ENCODE measurements around the gene TP73. TPM values are rescaled to one million over a fixed set of nuclear protein-coding genes. Genes with fewer than 3 reads are reported as not detected.

Gene TP73
- total RNA-seq, 1 experiment from 2014 or later, result 11.9 TPM

DNA sequence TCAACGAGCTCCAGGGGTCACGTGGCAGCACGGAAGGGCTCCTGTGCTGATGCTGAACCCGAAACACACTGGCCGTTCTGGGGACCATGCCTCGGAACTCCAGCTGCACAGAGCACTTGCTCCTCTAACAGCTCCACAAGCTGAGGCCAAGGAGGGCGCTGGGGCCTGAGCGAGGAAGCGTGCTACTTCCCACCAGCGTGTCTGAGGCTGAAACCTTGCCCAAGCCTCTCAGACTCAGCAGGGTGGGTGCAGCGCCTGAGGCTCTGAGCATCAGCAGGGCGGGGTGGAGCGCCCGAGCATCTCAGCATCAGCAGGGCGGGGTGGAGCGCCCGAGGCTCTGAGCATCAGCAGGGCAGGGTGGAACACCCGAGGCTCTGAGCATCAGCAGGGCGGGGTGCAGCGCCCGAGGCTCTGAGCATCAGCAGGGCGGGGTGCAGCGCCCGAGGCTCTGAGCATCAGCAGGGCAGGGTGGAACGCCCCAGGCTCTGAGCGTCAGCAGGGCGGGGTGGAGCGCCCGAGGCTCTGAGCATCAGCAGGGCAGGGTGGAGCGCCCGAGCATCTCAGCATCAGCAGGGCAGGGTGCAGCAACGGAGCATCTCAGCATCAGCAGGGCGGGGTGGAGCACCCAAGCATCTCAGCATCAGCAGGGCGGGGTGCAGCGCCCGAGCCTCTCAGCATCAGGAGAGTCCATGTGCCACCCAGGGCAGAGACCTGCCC lies 12.0 kb upstream of the TP73 start:
- POLR2A ChIA-PET, result no interaction called here
- intact Hi-C loops (cut with micrococcal nuclease; ENCODE audit: unreplicated experiment), result no loop called here
- TF ChIP-seq, protein P1, sequence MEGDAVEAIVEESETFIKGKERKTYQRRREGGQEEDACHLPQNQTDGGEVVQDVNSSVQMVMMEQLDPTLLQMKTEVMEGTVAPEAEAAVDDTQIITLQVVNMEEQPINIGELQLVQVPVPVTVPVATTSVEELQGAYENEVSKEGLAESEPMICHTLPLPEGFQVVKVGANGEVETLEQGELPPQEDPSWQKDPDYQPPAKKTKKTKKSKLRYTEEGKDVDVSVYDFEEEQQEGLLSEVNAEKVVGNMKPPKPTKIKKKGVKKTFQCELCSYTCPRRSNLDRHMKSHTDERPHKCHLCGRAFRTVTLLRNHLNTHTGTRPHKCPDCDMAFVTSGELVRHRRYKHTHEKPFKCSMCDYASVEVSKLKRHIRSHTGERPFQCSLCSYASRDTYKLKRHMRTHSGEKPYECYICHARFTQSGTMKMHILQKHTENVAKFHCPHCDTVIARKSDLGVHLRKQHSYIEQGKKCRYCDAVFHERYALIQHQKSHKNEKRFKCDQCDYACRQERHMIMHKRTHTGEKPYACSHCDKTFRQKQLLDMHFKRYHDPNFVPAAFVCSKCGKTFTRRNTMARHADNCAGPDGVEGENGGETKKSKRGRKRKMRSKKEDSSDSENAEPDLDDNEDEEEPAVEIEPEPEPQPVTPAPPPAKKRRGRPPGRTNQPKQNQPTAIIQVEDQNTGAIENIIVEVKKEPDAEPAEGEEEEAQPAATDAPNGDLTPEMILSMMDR (IDR thresholded peaks at IDR 0.05; ENCODE audit: insufficient read depth in 1 of 2, low read depth in 1 of 2, low read length in 1 of 2, severe bottlenecking in 1 of 2, unreplicated experiment in 1 of 2), result no peak
- H3K4me1 ChIP-seq, result no peaks in the 10 kb centered on the region
- H3K4me1 Mint-ChIP-seq (ENCODE audit: low read depth, unreplicated experiment), result no peaks in the 10 kb centered on the region
- H3K27me3 ChIP-seq (replicated peaks; ENCODE audit: control insufficient read depth, insufficient read depth, low read length), result no peaks in the 10 kb centered on the region
- H3K4me3 Mint-ChIP-seq (ENCODE audit: unreplicated experiment), result no peak overlapping the region
- no peaks in the 10 kb centered on the region for H3K27me3 Mint-ChIP-seq (ENCODE audit: insufficient read depth, unreplicated experiment)
- no peak overlapping the region for H3K4me3 ChIP-seq (ENCODE audit: low read depth, low read length)
- DNase-seq, result no peak
- no peaks in the 10 kb centered on the region for H3K9me3 ChIP-seq
- H3K9me3 Mint-ChIP-seq (ENCODE audit: unreplicated experiment), result no peaks in the 10 kb centered on the region
- CTCF ChIA-PET, result no interaction called here
- H3K36me3 ChIP-seq (ENCODE audit: control insufficient read depth, insufficient read depth, low read length), result no peaks in the 10 kb centered on the region; the same call in 1 of the 2 replicates
- no TSS peak for BruUV-seq (replicated peaks)
- H3K27ac Mint-ChIP-seq (ENCODE audit: unreplicated experiment), result no peak overlapping the region
- H3K36me3 Mint-ChIP-seq (ENCODE audit: insufficient read depth, unreplicated experiment), result peaks cover 19% of the 10 kb centered on the region

DNA sequence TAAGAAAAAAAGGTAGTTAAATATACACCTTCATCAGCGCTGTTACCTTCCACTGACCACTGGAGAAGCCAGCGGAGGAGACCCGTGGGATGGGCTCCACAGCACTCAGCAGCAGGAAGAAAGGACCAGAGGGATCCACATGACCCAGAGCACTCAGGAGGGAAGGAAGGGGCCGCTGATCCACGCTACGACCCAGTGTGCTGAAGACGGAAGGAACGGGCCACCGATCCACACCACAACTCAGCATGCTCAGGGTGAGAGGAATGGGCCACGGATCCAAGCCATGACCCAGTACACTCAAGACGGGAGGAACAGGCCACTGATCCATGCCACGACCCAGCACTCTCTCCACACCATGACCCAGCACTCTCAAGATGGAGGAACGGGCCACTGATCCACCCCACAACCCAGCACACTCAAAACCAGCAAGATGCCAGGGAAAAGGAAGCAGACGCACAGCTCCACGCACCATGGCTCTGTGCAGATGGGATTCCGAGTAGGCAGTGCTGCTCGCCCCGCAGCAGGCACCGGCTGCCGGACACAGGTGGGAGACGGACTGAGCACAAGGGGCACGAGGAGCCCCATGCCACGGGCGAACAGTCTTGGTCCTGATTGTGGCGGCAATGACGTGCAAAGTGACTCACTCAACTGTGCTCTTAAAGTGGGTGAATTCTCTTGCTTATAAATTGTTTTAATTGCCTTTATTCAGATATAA lies 11.1 kb upstream of the TP73 start:
- Mint-ChIP-seq H3K27ac (ENCODE audit: unreplicated experiment) (no peak overlapping the region), H3K4me3 (ENCODE audit: unreplicated experiment) (no peak overlapping the region), H3K4me1 (ENCODE audit: low read depth, unreplicated experiment) (no peaks in the 10 kb centered on the region), H3K27me3 (ENCODE audit: insufficient read depth, unreplicated experiment) (no peaks in the 10 kb centered on the region), H3K9me3 (ENCODE audit: unreplicated experiment) (no peaks in the 10 kb centered on the region), H3K36me3 (ENCODE audit: insufficient read depth, unreplicated experiment) (peaks cover 21% of the 10 kb centered on the region)
- ChIA-PET POLR2A (no interaction called here), CTCF (no interaction called here)
- no TSS peak for BruUV-seq (replicated peaks)
- TF ChIP-seq, protein P1 (IDR thresholded peaks at IDR 0.05; ENCODE audit: insufficient read depth in 1 of 2, low read depth in 1 of 2, low read length in 1 of 2, severe bottlenecking in 1 of 2, unreplicated experiment in 1 of 2), result no peak
- Histone ChIP-seq H3K9me3 (no peaks in the 10 kb centered on the region), H3K4me3 (ENCODE audit: low read depth, low read length) (no peak overlapping the region), H3K27me3 (replicated peaks; ENCODE audit: control insufficient read depth, insufficient read depth, low read length) (no peaks in the 10 kb centered on the region), H3K36me3 (ENCODE audit: control insufficient read depth, insufficient read depth, low read length) (no peaks in the 10 kb centered on the region; the same call in 1 of the 2 replicates), H3K4me1 (no peaks in the 10 kb centered on the region)
- no peak for DNase-seq
- intact Hi-C loops (cut with micrococcal nuclease; ENCODE audit: unreplicated experiment), result no loop called here

DNA sequence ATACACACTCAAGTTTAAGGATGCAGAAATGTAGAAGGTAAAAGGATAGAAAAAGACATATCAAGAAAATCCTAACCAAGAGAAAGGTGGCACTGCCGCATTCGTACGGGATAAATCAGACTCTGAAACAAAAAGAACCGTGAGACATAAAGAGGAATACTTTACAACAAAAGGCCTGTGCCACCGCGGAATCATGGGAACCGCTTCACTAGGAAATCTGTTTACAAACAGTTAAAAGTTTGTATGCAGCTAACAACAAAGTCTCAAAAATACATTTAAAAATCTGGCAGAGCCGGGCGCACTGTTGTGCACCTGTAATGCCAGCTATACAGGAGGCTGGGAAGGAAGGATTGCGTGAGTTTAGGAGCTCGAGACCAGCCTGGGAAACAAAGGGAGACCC lies 10.5 kb upstream of the TP73 start:
- no TSS peak for BruUV-seq (replicated peaks)
- no peak overlapping the region for H3K27ac Mint-ChIP-seq (ENCODE audit: unreplicated experiment)
- intact Hi-C loops (cut with micrococcal nuclease; ENCODE audit: unreplicated experiment), result no loop called here
- ChIA-PET CTCF (no interaction called here), POLR2A (no interaction called here)
- no peaks in the 10 kb centered on the region for H3K4me1 Mint-ChIP-seq (ENCODE audit: low read depth, unreplicated experiment)
- Histone ChIP-seq H3K4me1 (no peaks in the 10 kb centered on the region), H3K36me3 (ENCODE audit: control insufficient read depth, insufficient read depth, low read length) (no peaks in the 10 kb centered on the region; the same call in 1 of the 2 replicates), H3K4me3 (ENCODE audit: low read depth, low read length) (no peak overlapping the region), H3K27me3 (replicated peaks; ENCODE audit: control insufficient read depth, insufficient read depth, low read length) (no peaks in the 10 kb centered on the region), H3K9me3 (no peaks in the 10 kb centered on the region)
- no peaks in the 10 kb centered on the region for H3K9me3 Mint-ChIP-seq (ENCODE audit: unreplicated experiment)
- no peak overlapping the region for H3K4me3 Mint-ChIP-seq (ENCODE audit: unreplicated experiment)
- TF ChIP-seq, protein P1 (IDR thresholded peaks at IDR 0.05; ENCODE audit: insufficient read depth in 1 of 2, low read depth in 1 of 2, low read length in 1 of 2, severe bottlenecking in 1 of 2, unreplicated experiment in 1 of 2), result no peak
- H3K36me3 Mint-ChIP-seq (ENCODE audit: insufficient read depth, unreplicated experiment), result peaks cover 18% of the 10 kb centered on the region
- no peak for DNase-seq
- no peaks in the 10 kb centered on the region for H3K27me3 Mint-ChIP-seq (ENCODE audit: insufficient read depth, unreplicated experiment)
